GM12873 (cell line): Measurements from ENCODE around the gene XKR8.
A peak's percentile ranks its signal among the peaks of the same experiment; 100 is the strongest.

Experiments
- CTCF ChIP-seq: IDR thresholded peaks from 2 replicates; pipeline ENCODE4 v1.5.1; 2012; ENCODE audit warnings: low read depth, mild to moderate bottlenecking, moderate library complexity, low read length, control low read depth; ENCODE audit not compliant: insufficient read depth; ENCODE audit errors: missing control alignments

The XKR8 gene

GRCh38 chr1:27934818-27935549 lies 24.8 kb upstream of the XKR8 start, which contains the start of gene SMPDL3B:
TSS of gene SMPDL3B (plus strand) at chr1:27935000. CDS start at chr1:27935184, 184 bp downstream.
- TF ChIP-seq CTCF: no peak

GRCh38 chr1:27935721-27936120 lies 24.1 kb upstream of the XKR8 start:
- TF ChIP-seq CTCF: no peak

- no peak for TF ChIP-seq CTCF
Observed at GRCh38 chr1:27936370-27936769, 23.4 kb upstream of the XKR8 start.

- no peak for TF ChIP-seq CTCF
Observed at GRCh38 chr1:27937524-27937836, 22.3 kb upstream of the XKR8 start.

- no peak for TF ChIP-seq CTCF
Observed at GRCh38 chr1:27938488-27938887, 21.3 kb upstream of the XKR8 start.

DNA sequence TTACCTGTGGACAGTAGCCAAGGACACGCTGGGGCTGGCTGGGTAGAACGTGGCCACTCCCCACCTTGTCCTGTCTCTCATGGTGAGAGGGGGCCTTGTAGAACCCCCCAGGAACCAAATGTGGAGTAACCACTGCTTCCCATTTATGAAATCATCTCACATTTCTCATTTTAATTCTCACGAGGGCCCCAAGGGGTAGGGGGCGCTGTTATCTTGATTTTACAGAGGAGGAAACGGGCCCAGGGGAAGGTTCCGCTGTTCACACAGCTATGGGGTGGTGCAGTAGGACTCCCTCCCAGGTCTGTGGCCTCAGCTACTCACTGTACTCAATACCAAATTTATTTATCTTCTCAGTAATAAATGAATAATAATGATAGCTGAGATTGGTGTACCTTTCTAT lies 19.5 kb upstream of the XKR8 start:
- peak; percentile 39 for TF ChIP-seq CTCF

GRCh38 chr1:27940870-27941560 lies 18.8 kb upstream of the XKR8 start:
- no peak for TF ChIP-seq CTCF
